K562 (cell line): ENCODE measurements around the gene ADAM8. TPM values are rescaled to one million over a fixed set of nuclear protein-coding genes. Genes with fewer than 3 reads are reported as not detected.

ENCODE experiments used
- ATAC-seq: fragments of 200-7000 bp; cut with Tn5 transposase; 3 replicates; pipeline ENCODE4 v1.9.1; 2020; ENCODE audit warnings: moderate library complexity
- BruUV-seq: library from RNA; stranded (reverse); fragments of 400-500 nt; replicated peaks from 2 replicates; lab custom pipeline; 2021; lab: Mats Ljungman, UMichigan
- CTCF ChIA-PET: fragments of 300-600 bp; formaldehyde crosslinking; extraction: SDS; loops from one replicate; lab custom pipeline; 2021; ENCODE audit warnings: low intra/inter-chr PET ratio; lab: Yijun Ruan, JAX
- POLR2A ChIA-PET: fragments of 300-600, 350-650 bp; sonication (Branson Sonifier 250); formaldehyde crosslinking; extraction: SDS; loops from one replicate; lab custom pipeline; 2021; ENCODE audit warnings: antibody characterized with exemption, inconsistent platforms; lab: Yijun Ruan, JAX
- DNase-seq, 4 experiments: peaks; one replicate each; pipeline versions ENCODE4 v3.0.0 to v3.0.0-alpha.2; 2011 to 2018; ENCODE audit warnings: low spot score in 3 of 4, mixed read lengths in 3 of 4; ENCODE audit errors: extremely low read depth in 1 of 4
- FAIRE-seq: peaks from 2 replicates; lab custom pipeline; 2011; peaks lifted over from hg19 to GRCh38; lab: Jason Lieb, UNC
- H2AFZ ChIP-seq: 2 replicates; pipeline ENCODE4 v1.6.0; 2011; ENCODE audit warnings: low read depth, low read length, control low read depth, inconsistent platforms
- H3K27ac ChIP-seq: fragments of 200-600 bp; 3 replicates; pipeline ENCODE4 v1.8.0; 2011; ENCODE audit warnings: low read depth, mild to moderate bottlenecking, control low read depth, inconsistent platforms, low read length, moderate library complexity, mixed read lengths; ENCODE audit errors: extremely low read depth
- H3K27me3 ChIP-seq, 2 experiments: fragments of 300-600 bp in 1 of 2; 2 replicates in 1 of 2; 3 replicates in 1 of 2; pipeline versions ENCODE4 v1.6.0 to v1.8.0; 2011; ENCODE audit warnings: inconsistent platforms in 2 of 2, low read length in 2 of 2, mild to moderate bottlenecking in 1 of 2, mixed read lengths in 1 of 2, moderate library complexity in 1 of 2; ENCODE audit not compliant: control insufficient read depth in 2 of 2, insufficient read depth in 2 of 2
- H3K36me3 ChIP-seq: fragments of 300-600 bp; 3 replicates; pipeline ENCODE4 v1.8.0; 2011; ENCODE audit warnings: mild to moderate bottlenecking, low read length, inconsistent platforms; ENCODE audit not compliant: control insufficient read depth, insufficient read depth
- H3K4me1 ChIP-seq, 2 experiments: fragments of 200-600 bp in 1 of 2; replicated peaks in 1 of 2; 2 replicates in 1 of 2; 3 replicates in 1 of 2; pipeline versions ENCODE4 v1.5.1 to v1.8.0; 2011; ENCODE audit warnings: inconsistent platforms in 2 of 2, low read length in 2 of 2, mild to moderate bottlenecking in 1 of 2, mixed read lengths in 1 of 2, moderate library complexity in 1 of 2; ENCODE audit not compliant: control insufficient read depth in 2 of 2, insufficient read depth in 2 of 2
- H3K4me2 ChIP-seq: 2 replicates; pipeline ENCODE4 v1.6.1; 2011; ENCODE audit warnings: low read length, control low read depth, inconsistent platforms, mixed read lengths; ENCODE audit not compliant: insufficient read depth
- H3K4me3 ChIP-seq: fragments of 200-600 bp; sonication (generic), shearing (Covaris generic); 2 replicates; pipeline ENCODE4 v1.5.1; 2016; ENCODE audit warnings: control low read depth, inconsistent platforms
- H3K79me2 ChIP-seq: fragments of 200-600 bp; 3 replicates; pipeline ENCODE4 v1.8.0; 2011; ENCODE audit warnings: low read length, inconsistent platforms; ENCODE audit not compliant: control insufficient read depth, insufficient read depth
- H3K9ac ChIP-seq, 2 experiments: 2 replicates each; pipeline versions ENCODE4 v1.6.0 to v1.6.1; 2011; ENCODE audit warnings: low read depth in 2 of 2, low read length in 2 of 2, control low read depth in 1 of 2, inconsistent platforms in 1 of 2, mild to moderate bottlenecking in 1 of 2, mixed read lengths in 1 of 2; ENCODE audit not compliant: insufficient read depth in 1 of 2
- H3K9me1 ChIP-seq: one replicate; pipeline ENCODE4 v1.6.0; 2011; ENCODE audit warnings: inconsistent platforms, mild to moderate bottlenecking, low read length, moderate library complexity; ENCODE audit not compliant: control insufficient read depth, insufficient read depth
- H3K9me3 ChIP-seq: replicated peaks from 2 replicates; pipeline ENCODE4 v1.5.1; 2011; ENCODE audit warnings: low read depth, low read length, inconsistent platforms; ENCODE audit not compliant: control insufficient read depth, insufficient read depth
- H4K20me1 ChIP-seq: replicated peaks from 2 replicates; pipeline ENCODE4 v1.6.1; 2011; ENCODE audit warnings: low read length, inconsistent platforms, mixed read lengths; ENCODE audit not compliant: control insufficient read depth, insufficient read depth
- NFYB ChIP-seq: IDR thresholded peaks from 2 replicates; pipeline ENCODE4 v1.6.1; 2011; ENCODE audit warnings: mild to moderate bottlenecking, moderate library complexity; ENCODE audit not compliant: insufficient read length; ENCODE audit errors: extremely low read depth
- POLR2G ChIP-seq: fragments of 200-400 bp; formaldehyde crosslinking; IDR thresholded peaks from 2 replicates; pipeline ENCODE4 v1.6.1; 2017; ENCODE audit warnings: low read depth, mild to moderate bottlenecking, antibody characterized with exemption, low read length, moderate library complexity
- WGBS: fragments of 100-300 bp; shearing (Covaris generic); methylation state at CpG from one replicate; pipeline ENCODE4 v1.1.6; 2016; ENCODE audit warnings: low coverage, mixed read lengths; ENCODE audit not compliant: insufficient coverage; ENCODE audit errors: missing lambda C conversion rate; 5-methylcytosine and 5-hydroxymethylcytosine counted together
- in situ Hi-C: fragments of 300-500 bp; cut with MboI; formaldehyde crosslinking; loops from 4 replicates; pipeline ENCODE4 v1.15.0; 2018; ENCODE audit warnings: inconsistent platforms, mixed read lengths
- intact Hi-C: fragments of 100-400 bp; cut with micrococcal nuclease; formaldehyde crosslinking; loops from 2 replicates; pipeline ENCODE4 v1.14.2; 2022
- polyA plus RNA-seq, 8 experiments: library from polyadenylated mRNA; depleted of rRNA in 4 of 8; stranded (reverse) in 5 of 8; unstranded in 3 of 8; fragments of >200 nt; fragmentation: Nextera tagmentation in 2 of 8; fragmentation: Illumina TruSeq in 1 of 8; extraction: Ambion mirVana in 2 of 8; extraction: Trizol in 1 of 8; gene quantifications; 2 replicates each; pipeline versions ENCODE4 v1.2.1 to v1.2.3, GENCODE V29; 2011 to 2014; ENCODE audit warnings: inconsistent platforms in 1 of 8, missing spikeins in 1 of 8
- total RNA-seq, 7 experiments: library from RNA; depleted of rRNA in 6 of 7; stranded (reverse); fragments of >200 nt in 6 of 7; fragmentation: Illumina TruSeq in 2 of 7; extraction: Trizol in 2 of 7; gene quantifications; 2 replicates each; pipeline versions ENCODE4 v1.2.1 to v1.2.3, GENCODE V29; 2011 to 2021; ENCODE audit warnings: low replicate concordance in 1 of 7

ADAM8 gene
- total and polyA plus RNA-seq, 9 of the 15 experiments (the other 6 are each of a cell fraction or from before 2014, with no cell fraction given): 0.07 to 7.0 (median 1.1) TPM

DNA sequence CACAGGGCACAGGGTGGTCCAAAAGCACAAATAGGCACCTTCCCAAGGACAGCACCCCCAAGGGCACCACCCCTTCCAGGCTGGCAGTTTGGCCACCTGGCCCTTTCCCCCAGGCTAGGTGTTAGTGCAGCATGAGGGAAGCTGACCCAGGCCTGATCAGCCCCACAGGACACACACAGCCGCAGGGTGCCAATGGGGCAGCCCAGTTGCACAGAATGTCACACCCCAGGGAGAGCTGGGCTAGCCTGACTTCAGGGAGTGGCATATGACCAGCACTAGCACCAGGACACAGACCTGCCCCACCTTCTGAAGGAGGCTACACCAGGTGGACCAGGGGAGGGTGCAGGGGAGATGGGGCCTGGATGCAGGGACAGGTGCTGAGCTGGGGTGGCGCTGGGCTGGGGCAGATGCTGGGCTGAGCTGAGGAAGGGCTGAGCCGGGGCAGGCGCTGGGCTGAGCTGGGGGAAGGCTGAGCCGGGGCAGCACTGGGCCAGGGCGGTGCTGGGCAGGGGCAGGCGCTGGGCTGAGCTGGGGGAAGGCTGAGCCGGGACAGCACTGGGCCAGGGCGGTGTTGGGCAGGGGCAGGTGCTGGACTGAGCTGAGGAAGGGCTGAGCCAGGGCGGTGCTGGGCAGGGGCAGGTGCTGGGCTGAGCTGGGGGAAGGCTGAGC lies 3.9 kb upstream of the ADAM8 start:
- Histone ChIP-seq H3K9me1 (peaks cover 3% of the 10 kb centered on the region), H3K79me2 (no peaks in the 10 kb centered on the region), H3K9ac (no peak overlapping the region; a peak in 1 of 4 replicates), H2AFZ (no peak overlapping the region), H4K20me1 (no peaks in the 10 kb centered on the region), H3K4me3 (no peak overlapping the region), H3K4me2 (no peak overlapping the region), H3K9me3 (no peaks in the 10 kb centered on the region), H3K36me3 (peaks cover 44% of the 10 kb centered on the region; the same call in 1 of the 3 replicates), H3K27ac (no peak overlapping the region), H3K4me1 (peaks cover 35 to 54% of the 10 kb centered on the region in 2 experiments), H3K27me3 (no peaks in the 10 kb centered on the region)
- DNase-seq: no peak
- ChIA-PET POLR2A (interaction anchor here (0.6 to 1.5 kb wide), 4 partner anchors 8 to 26 kb away, joined by 3 to 4 read pairs (median 4); no protein-coding TSS in a partner anchor), CTCF (no interaction called here)
- BruUV-seq: no TSS peak
- TF ChIP-seq POLR2G: peak; percentile 43; the same call in 1 of the 2 replicates
- no peak for TF ChIP-seq NFYB
- WGBS: 87% methylated on average over 9 of the region's 10 CpGs
- FAIRE-seq: no peak
- intact Hi-C loops: no loop called here
- in situ Hi-C loops: no loop called here
- no peak for ATAC-seq
